Stimulated activated CD4-positive, alpha-beta T cell treated with anti-CD3 and anti-CD28 coated beads, Interleukin-2, amount 100 ng/mL, for 4 hours (primary cell): ENCODE data around the gene MT1H.
"Not testable (repeated sequence)": the region's sequence is repeated elsewhere in the genome, so short reads cannot be mapped to it uniquely, and the experiment has no call there.

Source experiments
- DNase-seq: peaks from one replicate; pipeline ENCODE4 v3.0.0-alpha.2; 2020; ENCODE audit warnings: low read depth

The MT1H gene

DNA sequence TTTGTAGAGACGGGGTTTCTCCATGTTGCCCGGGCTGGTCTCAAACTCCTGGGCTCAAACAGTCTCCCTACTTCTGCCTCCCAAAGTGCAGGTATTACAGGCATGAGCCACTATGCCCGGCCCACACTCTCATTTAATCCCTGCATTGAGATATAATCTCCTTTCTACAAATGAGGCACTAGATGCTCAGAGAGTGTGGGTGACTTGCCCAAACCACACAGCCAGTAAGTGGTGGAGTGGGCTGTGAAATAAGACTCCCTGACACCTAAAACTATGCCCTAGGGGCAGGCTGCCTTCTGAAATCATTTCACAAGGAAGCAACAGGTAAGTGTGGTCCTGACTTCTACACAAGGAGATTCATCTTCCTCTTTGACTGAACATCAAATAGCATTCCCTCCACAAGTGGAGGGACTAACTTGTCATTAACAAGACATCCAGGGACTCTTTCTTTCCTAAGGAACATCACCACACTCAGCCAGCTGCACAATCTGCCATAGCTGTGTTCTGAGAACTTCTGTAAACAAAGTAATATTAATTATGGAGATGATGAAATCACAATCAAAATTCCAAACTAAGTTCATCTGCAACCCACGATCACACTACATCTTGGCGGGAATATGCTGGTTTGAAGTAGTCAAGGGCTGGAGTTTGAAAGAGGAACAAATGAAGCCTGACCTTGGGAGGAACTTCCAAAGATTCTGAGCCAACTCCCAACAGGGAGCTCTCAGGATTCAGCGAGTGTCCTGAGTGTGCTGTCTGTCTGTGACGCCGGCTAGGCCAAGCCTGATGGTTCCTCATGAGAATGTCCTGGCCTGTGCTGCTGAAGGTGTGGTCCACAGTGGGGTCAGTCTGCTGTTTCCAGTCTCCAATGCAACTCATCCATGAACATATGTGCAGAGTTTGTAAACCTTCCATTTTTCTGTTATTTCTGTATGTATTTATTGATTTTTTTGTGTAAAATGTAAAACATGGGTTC, 4.0 kb upstream of the MT1H start:
- not testable (repeated sequence) for DNase-seq

DNA sequence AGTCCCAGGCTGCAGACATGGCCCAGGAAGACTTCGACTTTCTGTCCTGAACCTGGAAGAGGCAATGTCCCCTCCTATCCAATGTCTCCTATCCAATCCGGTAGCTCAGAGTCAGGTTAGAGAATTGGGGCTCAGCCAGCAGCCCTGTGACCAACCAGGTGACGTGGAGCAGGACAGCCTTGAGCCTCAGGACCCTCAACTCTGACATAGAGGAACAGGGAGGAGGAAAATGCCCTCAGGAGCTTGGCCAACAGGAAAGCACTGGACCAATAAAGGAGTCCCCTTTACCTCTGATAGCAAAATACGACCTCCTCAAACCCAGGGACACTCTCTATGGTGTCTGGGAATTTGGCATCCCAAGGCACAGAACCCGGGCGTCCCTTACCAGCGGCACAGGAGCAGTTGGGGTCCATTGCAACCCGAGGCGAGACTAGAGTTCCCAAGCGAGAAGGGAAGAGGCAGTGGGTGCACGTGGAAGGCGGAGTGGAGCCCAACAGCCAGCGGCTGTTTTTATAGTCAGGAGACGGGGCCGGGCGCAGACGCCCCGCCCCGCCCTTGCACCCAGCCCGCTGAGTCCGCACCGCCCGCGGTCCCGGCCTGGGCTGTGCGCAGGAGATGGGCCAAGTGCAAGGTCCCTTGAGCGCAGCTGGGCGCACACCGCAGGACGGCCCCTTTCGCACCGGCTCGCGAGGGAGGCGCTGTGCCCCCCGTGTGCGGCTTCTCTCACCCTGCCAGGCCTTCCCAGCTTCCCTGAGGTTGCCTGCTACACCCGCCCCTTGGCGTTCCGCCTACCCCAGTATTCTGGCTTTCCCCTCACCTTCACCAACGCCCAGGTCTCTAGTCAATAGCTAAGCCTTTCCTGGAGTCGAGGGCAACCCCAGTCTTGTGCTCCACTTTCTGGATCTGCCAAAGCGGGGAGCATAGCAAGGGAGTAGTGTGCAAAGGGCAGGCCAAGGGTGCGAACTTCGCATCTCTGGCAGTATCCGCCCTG, 1.7 kb upstream of the MT1H start, which contains the start of gene MT1G:
TSS of gene MT1G (minus strand) at position 485 of the 991 bp plus-strand sequence. CDS start at position 413, 72 bp downstream.
- no peak for DNase-seq

DNA sequence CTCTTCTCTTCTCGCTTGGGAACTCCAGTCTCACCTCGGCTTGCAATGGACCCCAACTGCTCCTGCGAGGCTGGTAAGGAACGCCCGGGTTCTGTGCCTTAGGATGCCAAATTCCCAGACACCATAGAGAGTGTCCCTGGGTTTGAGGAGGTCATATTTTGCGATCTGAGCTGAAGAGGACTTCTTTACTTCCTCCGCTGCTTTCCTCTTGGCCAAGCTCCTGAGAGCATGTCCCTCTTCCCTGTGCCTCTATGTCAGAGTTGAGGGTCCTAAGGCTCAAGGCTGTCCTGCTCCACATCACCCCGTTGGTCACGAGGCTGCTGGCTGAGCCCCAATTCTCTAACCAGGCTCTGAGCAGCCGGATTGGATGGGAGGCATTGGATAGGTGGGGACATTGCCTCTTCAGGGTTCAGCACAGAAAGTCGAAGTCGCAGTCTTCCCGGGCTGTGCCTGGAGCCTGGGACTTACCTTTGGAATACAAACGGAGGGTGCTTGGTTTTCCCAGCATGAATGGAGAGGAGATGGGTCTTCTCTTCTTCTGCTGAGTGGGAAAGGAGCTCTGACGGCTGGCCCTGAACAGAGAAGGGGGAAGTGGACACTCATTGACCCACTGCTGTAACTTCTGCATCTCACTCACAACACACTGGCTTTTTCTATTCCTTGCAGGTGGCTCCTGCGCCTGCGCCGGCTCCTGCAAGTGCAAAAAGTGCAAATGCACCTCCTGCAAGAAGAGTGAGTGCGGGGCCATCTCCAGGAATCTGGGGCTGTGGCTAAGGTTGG, 416 bp downstream of the MT1H start:
- DNase-seq = no peak

DNA sequence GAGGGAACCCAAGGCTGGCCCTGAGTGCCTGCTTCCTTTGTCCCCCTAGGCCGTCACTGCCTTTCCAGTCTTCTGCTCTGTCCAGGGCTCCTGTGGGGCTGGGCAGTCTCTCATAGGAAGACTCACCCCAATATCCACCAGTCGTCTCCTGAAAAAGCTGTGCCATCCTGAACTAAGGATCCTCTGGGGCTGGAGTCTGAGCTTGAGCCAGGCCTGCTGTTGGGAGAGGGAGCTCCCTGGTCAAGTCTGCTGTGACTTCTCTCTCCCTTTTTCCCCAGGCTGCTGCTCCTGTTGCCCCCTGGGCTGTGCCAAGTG, 963 bp downstream of the MT1H start:
- DNase-seq = no peak

DNA sequence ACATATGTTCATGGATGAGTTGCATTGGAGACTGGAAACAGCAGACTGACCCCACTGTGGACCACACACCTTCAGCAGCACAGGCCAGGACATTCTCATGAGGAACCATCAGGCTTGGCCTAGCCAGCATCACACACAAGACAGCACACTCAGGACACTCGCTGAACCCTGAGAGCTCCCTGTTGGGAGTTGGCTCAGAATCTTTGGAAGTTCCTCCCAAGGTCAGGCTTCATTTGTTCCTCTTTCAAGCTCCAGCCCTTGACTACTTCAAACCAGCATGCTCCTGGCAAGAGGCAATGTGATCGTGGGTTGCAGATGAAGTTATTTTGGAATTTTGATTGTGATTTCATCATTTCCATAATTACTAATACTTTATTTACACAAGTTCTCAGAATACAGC, 2.1 kb downstream of the MT1H start:
- DNase-seq = not testable (repeated sequence)

DNA sequence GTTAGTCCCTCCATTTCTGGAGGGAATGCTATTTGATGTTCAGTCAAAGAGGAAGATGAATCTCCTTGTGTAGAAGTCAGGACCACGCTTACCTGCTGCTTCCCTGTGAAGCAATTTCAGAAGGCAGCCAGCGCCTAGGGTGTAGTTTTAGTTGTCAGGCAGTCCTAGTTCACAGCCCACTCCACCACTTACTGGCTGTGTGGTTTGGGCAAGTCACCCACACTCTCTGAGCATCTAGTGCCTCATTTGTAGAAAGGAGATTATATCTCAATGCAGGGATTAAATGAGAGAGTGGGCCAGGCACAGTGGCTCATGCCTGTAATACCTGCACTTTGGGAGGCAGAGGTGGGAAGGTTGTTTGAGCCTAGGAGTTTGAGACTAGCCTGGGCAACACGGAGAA, 2.6 kb downstream of the MT1H start:
- DNase-seq = not testable (repeated sequence)

DNA sequence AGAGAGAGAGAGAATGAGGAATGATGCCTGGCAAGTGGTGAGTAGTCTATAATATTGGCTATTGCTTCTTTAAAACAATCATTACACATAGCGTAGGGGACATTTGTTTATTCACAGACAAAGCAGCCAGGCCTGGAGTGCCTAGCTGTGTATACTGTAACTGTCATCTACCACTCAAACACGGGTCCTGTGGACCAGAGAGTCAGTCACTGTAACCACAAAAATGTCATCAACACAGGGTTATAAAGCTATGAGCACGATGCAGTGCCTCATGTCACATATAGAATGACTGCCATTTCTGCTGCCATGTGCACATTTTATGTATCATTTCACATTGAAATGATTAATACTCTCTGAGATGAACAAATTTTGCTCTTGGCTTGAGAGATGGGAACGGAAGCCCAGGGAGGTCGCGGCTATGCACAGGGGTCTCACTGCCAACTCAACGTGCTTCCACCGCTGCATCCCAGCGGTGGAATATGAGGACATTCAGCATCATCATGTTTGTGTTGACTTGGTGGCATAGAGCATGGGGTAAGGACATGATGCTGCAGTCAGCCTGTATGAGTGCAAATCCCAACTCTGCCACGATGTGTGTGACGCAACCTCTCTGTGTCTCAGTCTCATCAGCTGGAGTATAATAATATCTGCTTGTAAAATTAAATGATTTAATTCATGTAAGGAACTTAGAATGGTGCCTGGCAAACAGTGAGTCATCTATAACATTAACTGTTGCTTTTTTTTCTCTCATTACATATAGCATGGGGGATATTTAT, 3.3 kb downstream of the MT1H start:
- DNase-seq = no peak

DNA sequence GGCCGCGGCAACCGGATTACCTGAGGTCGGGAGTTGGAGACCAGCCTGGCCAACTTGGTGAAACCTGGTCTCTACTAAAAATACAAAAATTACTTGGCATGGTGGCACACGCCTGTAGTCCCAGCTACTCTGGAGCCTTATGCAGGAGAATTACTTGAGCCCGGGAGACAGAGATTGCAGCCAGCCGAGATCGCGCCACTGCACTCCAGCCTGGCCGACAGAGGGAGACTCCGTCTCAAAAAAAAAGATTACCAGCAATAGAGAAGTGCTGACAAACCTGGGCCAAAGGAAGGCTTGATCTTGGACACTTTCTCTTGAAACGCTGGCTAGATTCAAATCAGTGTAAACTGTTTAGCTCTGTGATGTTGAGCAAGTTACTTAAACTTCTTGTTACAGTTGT, 4.3 kb downstream of the MT1H start:
- DNase-seq = no peak

DNA sequence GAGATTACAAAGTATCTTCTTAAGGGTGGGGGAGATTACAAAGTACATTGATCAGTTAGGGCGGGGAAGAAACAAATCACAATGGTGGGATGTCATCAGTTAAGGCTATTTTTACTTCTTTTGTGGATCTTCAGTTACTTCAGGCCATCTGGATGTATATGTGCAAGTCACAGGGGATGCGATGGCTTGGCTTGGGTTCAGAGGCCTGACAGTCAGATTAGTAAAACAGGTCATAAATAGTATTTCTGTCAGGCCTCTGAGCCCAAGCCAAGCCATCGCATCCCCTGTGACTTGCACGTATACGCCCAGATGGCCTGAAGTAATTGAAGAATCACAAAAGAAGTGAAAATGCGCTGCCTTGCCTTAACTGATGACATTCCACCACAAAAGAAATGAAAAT, 5.0 kb downstream of the MT1H start:
- DNase-seq = not testable (repeated sequence)

DNA sequence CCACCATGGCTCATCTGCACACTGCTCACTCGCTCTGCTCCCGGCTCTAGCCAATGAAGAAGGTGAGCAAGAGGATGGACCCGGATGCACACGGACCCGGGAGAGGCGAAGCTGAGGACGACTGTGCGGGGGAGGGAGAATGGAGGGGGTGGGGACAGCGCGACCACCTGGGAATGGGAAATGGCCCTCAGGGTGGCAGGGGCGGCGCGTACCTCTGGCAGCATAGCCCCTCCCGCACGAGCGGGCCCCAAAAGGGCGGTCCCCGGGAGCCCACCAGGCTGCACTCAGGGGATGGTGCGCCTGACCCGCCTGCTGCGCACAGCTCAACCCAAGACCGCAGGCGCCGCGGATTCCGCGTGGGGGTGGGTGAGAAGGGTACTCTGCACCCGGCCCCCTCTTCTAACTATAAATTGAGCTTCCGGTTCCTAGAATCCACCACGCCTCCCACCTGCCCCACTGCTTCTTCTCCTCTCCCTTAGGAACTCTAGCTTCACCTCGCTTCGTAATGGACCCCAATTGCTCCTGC, 6.1 kb downstream of the MT1H start:
- peak; percentile 49 for DNase-seq

DNA sequence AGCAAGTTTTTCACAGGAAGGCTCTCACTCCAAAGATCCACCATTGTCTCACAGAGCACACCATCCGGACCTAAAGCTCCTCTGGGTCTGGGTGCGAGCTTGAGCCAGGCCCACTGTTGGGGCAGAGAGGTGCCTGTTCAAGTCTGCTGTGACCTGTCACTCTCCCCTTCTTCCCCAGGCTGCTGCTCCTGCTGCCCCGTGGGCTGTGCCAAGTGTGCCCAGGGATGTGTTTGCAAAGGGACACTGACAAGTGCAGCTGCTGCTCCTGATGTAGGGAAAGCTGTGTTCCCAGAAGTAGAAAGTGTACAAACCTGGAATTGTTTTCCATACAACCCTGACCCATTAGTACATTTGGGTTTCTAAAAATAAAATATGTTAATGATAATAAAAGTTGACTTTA, 7.9 kb downstream of the MT1H start:
- DNase-seq = no peak

DNA sequence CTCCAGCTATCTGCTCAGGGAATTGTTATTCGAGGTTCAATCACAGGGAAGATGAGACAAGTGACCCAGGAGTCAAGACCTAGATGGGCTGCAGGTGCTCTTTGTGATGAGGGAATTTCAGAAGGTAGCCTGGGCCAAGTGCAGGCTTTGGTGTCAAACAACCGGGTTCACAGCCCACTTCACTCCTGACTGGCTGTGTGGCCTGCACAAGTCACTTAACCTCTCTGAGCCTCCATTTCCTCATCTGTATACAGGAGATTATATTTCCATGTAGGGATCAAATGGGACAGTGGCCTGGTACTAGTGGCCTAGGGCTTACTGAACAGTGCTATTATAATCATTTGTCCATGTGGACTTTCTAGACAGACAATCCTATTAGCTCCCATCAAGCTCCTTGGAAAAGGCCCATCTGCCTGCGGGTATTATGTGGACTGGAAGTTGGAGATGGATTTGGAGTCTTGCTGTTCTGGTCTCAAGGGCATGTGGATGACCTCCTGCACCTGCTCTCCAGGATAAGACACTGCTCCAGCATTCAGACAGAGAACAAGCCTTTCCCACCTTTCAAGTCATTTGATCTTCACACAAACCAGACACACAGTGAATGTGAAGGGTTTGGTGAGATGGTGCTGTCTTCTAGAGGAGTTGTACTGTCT, 9.6 kb downstream of the MT1H start:
- DNase-seq = no peak

DNA sequence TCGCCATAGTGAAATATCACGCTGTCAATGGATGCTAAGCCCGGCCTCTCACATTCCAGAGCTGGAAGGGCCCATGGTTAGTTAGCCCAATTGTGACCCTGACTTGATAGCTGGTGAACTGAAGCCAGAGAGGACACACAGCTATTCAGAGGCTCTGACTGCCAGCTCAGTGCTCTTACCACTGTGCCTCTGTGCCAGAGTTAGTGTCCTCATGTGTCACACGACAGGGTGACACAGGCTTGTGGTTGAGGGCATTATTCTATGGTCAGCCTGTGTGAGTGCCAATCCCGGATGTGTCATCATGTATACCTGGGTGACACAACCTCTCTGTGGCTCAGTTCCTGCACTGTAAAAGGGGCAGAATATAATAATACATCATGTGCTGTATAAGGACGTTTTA, 10.2 kb downstream of the MT1H start:
- DNase-seq = no peak

DNA sequence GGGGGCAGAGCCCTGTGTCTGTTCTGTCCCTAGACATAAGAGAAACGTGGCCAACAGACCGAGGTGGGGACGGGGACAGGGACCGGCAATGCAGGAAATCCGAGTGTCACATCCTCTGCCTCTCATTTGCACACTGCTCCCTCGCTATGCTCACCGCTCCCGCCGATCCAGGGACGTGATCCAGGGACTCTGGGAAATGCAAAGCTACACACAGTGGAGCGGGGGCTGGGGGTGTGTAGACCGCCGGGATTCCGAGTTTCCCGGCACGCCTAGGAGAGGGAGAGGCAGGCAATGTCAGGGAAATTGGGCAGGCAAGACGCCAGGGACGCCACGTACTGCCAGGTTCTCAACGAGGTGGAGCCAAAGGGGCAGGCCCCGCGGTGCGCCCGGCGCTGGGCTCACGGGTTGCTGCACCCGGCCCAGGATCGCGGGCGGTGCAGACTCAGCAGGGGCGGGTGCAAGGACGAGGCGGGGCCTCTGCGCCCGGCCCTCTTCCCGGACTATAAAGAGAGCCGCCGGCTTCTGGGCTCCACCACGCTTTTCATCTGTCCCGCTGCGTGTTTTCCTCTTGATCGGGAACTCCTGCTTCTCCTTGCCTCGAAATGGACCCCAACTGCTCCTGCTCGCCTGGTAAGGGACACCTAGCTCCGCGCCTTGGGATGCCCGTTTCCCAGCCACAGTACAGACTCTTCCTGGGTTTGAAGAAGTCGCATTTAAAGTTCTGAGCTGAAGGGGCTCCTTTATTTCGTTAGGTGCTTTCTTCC, 12.5 kb downstream of the MT1H start, which contains the start of gene MT1X:
TSS of gene MT1X (plus strand) at position 532 of the 764 bp plus-strand sequence. CDS start at position 603, 71 bp downstream.
- peak; percentile 81 for DNase-seq

DNA sequence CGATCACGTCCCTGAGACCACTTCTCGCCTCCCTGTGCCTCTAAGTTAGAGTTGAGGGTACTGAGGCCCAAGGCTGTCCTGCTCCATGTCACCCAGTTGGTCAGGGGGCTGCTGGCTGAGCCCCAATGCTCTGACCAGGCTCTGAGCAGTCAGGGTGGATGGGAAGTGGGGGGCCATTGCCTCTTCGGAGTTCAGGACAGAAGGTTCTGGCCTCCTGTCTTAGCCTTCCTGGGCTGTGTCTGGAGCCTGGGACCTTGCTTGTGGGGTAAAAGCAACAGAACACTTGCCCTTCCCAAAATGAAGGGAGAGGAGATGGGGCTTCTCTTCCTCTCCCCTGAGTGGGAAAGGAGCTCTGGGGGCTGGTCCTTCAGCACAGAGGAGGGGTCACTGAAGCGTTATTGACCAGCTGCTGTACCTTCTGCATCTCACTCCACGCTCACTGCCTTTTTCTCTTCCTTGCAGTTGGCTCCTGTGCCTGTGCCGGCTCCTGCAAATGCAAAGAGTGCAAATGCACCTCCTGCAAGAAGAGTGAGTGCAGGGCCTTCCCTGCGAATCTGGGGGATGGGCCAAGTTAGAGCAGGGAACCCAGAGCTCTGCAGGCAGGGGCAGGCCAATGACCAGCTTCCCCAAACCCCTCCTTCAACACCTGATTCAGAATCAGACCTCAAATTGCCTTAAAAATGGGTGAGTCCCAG, 13.2 kb downstream of the MT1H start:
- no peak for DNase-seq

DNA sequence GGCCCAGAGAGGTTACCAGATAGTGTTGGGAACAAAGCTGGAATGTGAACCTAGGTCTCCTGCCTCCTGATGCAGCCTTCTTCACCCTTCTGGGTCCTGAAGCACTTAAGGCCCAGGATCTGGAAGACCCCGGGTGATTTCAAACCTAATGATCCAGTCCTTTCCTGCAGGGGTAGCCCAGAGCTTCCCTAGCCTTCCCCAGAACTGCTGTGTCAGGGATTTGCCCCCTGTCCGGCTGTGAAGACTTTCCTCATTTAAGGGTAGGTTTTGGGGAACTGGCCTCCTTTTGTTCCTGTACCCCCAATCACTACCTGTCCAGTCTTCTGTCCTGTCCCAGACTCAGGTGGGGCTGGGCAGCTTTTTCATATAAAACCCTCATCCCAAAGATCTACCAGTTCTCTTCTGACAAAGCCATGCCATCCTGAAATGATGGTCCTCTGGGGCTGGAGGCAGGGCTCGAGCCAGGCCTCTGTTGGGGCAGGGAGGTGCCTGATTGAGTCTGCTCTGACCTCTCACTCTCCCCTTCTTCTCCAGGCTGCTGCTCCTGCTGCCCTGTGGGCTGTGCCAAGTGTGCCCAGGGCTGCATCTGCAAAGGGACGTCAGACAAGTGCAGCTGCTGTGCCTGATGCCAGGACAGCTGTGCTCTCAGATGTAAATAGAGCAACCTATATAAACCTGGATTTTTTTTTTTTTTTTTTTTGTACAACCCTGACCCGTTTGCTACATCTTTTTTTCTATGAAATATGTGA, 14.0 kb downstream of the MT1H start:
- no peak for DNase-seq

DNA sequence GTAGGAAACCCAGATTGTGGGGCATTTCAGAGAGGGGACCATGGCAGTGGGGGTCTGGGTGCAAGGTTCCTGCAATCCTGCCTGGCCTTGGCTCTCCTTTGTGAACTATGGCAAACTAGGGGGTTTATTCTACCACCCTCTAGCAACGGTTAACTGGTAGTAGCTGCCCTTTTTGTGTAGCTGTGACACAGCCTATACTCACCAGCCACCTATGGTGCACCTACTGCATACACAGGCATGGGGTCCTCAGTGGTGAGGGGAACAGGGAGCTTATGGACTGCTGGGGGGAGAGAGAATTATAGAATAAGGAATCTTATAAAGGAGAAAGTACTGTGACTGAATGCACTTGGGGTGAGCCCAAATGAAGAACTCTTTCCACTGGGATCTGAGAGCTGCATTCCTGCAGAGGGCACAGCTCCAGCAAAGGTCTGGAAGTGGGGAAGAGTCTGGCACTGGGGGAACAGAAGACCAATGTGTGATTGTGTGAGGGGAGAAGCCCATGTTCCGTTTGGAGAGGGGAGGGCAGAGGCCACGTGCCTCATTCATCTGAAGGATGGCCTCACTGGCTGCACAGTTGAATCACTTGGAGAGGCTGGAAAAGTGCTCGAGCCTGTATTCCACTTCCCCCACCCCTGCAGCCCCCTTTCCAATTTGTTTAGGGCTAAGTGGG, 14.8 kb downstream of the MT1H start:
- no peak for DNase-seq
